Hepatocyte (in vitro differentiated cells): ENCODE measurements around the gene ADAMTS4. TPM values are rescaled to one million over a fixed set of nuclear protein-coding genes. Genes with fewer than 3 reads are reported as not detected.

Source experiments
- DNase-seq: peaks from one replicate; pipeline ENCODE4 v3.0.0-alpha.2; 2016; ENCODE audit warnings: low spot score
- H2AFZ ChIP-seq: fragments of 200-600 bp; sonication (generic); 2 replicates; pipeline ENCODE4 v1.6.0; 2016; ENCODE audit warnings: antibody characterized with exemption, mild to moderate bottlenecking
- H3K27ac ChIP-seq: fragments of 200-600 bp; sonication (generic); 2 replicates; pipeline ENCODE4 v1.5.1; 2016; ENCODE audit warnings: mild to moderate bottlenecking
- H3K27me3 ChIP-seq: fragments of 200-600 bp; sonication (generic); 2 replicates; pipeline ENCODE4 v1.6.1; 2016
- H3K36me3 ChIP-seq: fragments of 200-600 bp; sonication (generic); replicated peaks from 2 replicates; pipeline ENCODE4 v1.5.1; 2016; ENCODE audit warnings: low read depth; ENCODE audit not compliant: insufficient read depth
- H3K4me1 ChIP-seq: fragments of 200-600 bp; sonication (generic); 2 replicates; pipeline ENCODE4 v1.5.1; 2016; ENCODE audit warnings: mild to moderate bottlenecking, moderate library complexity; ENCODE audit not compliant: insufficient read depth
- H3K4me2 ChIP-seq: fragments of 200-600 bp; sonication (generic); 2 replicates; pipeline ENCODE4 v1.6.0; 2016
- H3K4me3 ChIP-seq: fragments of 200-600 bp; sonication (generic); 2 replicates; pipeline ENCODE4 v1.5.1; 2016; ENCODE audit warnings: mild to moderate bottlenecking
- H3K79me2 ChIP-seq: fragments of 200-600 bp; sonication (generic); 2 replicates; pipeline ENCODE4 v1.6.0; 2017; ENCODE audit warnings: mild to moderate bottlenecking
- H3K9me2 ChIP-seq: fragments of 200-600 bp; sonication (generic); replicated peaks from 2 replicates; pipeline ENCODE4 v1.6.0; 2017; ENCODE audit warnings: mild to moderate bottlenecking; ENCODE audit not compliant: insufficient read depth
- H3K9me3 ChIP-seq: fragments of 200-600 bp; sonication (generic); 2 replicates; pipeline ENCODE4 v1.5.1; 2016; ENCODE audit warnings: low read depth, mild to moderate bottlenecking
- H4K20me1 ChIP-seq: fragments of 200-600 bp; sonication (generic); 2 replicates; pipeline ENCODE4 v1.6.0; 2016; ENCODE audit warnings: mild to moderate bottlenecking; ENCODE audit not compliant: insufficient read depth, poor library complexity, severe bottlenecking
- CTCF ChIP-seq: fragments of 200-600 bp; sonication (generic); IDR thresholded peaks from 2 replicates; pipeline ENCODE4 v1.5.1; 2016; ENCODE audit warnings: antibody characterized with exemption, mild to moderate bottlenecking; ENCODE audit not compliant: poor library complexity
- EZH2 ChIP-seq: fragments of 200-600 bp; sonication (generic); IDR thresholded peaks from 2 replicates; pipeline ENCODE4 v1.6.1; 2016; ENCODE audit warnings: antibody characterized with exemption, mild to moderate bottlenecking, borderline replicate concordance
- EZH2phosphoT487 ChIP-seq: fragments of 200-600 bp; sonication (generic); IDR thresholded peaks from one replicate; pipeline ENCODE4 v1.6.1; 2018; ENCODE audit warnings: antibody characterized with exemption, mild to moderate bottlenecking, low read depth, moderate library complexity; ENCODE audit not compliant: unreplicated experiment, severe bottlenecking
- WGBS: methylation state at CpG from one replicate; pipeline ENCODE4 v1.1.6; 2016; ENCODE audit warnings: low lambda C conversion rate; ENCODE audit errors: missing lambda C conversion rate; 5-methylcytosine and 5-hydroxymethylcytosine counted together
- polyA plus RNA-seq: library from polyadenylated mRNA; unstranded; fragments of >200 nt; fragmentation: Nextera tagmentation; extraction: Ambion mirVana; gene quantifications from 2 replicates; pipeline ENCODE4 v1.2.1, GENCODE V29; 2016
- total RNA-seq: library from RNA; depleted of rRNA; stranded (reverse); fragments of >200 nt; gene quantifications from 2 replicates; pipeline ENCODE4 v1.2.3, GENCODE V29; 2014

The ADAMTS4 gene
- total and polyA plus RNA-seq, 2 experiments from 2014 or later, result 2.3 to 6.1 TPM

GRCh38 chr1:161241682-161242081, 42.8 kb upstream of the ADAMTS4 start:
- 69% methylated on average over 3 of the region's 3 CpGs for WGBS
- Histone ChIP-seq H2AFZ (no peak overlapping the region), H3K27me3 (no peaks in the 10 kb centered on the region), H3K9me2 (no peaks in the 10 kb centered on the region), H3K4me1 (no peaks in the 10 kb centered on the region), H3K4me3 (no peak overlapping the region), H3K4me2 (no peak overlapping the region), H3K79me2 (no peaks in the 10 kb centered on the region), H3K27ac (no peak overlapping the region), H3K9me3 (no peaks in the 10 kb centered on the region), H4K20me1 (no peaks in the 10 kb centered on the region), H3K36me3 (no peaks in the 10 kb centered on the region)
- no peak for DNase-seq
- TF ChIP-seq CTCF, result no peak

DNA sequence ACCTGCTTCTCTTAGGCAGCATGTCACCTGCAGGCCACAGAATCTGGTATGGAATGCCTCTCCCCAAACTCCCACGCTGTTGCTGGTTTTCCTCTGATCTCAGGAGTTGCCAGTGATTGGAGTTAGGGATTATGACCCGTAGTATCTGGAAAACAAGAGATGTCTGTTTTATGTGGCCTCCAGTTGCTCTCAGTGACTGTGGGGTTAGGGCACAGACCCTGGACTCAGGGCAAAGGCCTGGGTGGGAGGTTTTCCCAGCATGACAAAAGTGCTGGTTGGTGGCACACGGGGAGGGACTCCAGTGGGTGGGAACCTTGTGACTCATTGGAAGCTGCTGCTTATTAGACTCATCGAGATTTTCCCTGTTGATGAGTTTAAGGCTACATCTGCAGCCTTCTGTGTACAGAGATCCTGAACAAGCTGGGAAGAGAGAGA, 39.2 kb upstream of the ADAMTS4 start, which contains the start of gene NR1I3:
Gene NR1I3, minus strand, starts transcription at position 165 of the 435 bp plus-strand sequence. CDS start 1,638 bp downstream, outside the sequence.
- Histone ChIP-seq H4K20me1 (no peaks in the 10 kb centered on the region), H3K27me3 (no peaks in the 10 kb centered on the region), H3K9me3 (no peaks in the 10 kb centered on the region), H3K4me3 (no peak within 1 kb of the TSS), H3K4me2 (no peak within 1 kb of the TSS), H3K9me2 (no peaks in the 10 kb centered on the region), H3K4me1 (no peaks in the 10 kb centered on the region), H3K36me3 (no peaks in the 10 kb centered on the region), H3K27ac (peak within 1 kb of the TSS; percentile 77), H2AFZ (no peak within 1 kb of the TSS), H3K79me2 (no peaks in the 10 kb centered on the region)
- TF ChIP-seq EZH2phosphoT487 (no peak), EZH2 (no peak), CTCF (no peak)
- 30% methylated on average over 4 of the region's 4 CpGs for WGBS
- peak; percentile 80 for DNase-seq

GRCh38 chr1:161235957-161236775, 37.3 kb upstream of the ADAMTS4 start:
- TF ChIP-seq EZH2phosphoT487 (no peak), EZH2 (no peak), CTCF (no peak)
- no peak overlapping the region for H2AFZ ChIP-seq
- H3K9me2 ChIP-seq, result no peaks in the 10 kb centered on the region
- H3K4me2 ChIP-seq, result no peak overlapping the region
- H3K4me1 ChIP-seq, result no peaks in the 10 kb centered on the region
- no peak overlapping the region for H3K4me3 ChIP-seq
- H3K36me3 ChIP-seq, result no peaks in the 10 kb centered on the region
- no peak overlapping the region for H3K27ac ChIP-seq
- no peaks in the 10 kb centered on the region for H3K79me2 ChIP-seq
- DNase-seq, result no peak
- no peaks in the 10 kb centered on the region for H4K20me1 ChIP-seq
- H3K27me3 ChIP-seq, result no peaks in the 10 kb centered on the region
- H3K9me3 ChIP-seq, result no peaks in the 10 kb centered on the region
- 88% methylated on average over 5 of the region's 5 CpGs for WGBS
